Osteoblast (primary cell): Measurements from ENCODE around the gene COL15A1. TPM values are rescaled to one million over a fixed set of nuclear protein-coding genes. Genes with fewer than 3 reads are reported as not detected.

Experiments used
- DNase-seq: peaks from one replicate; pipeline ENCODE4 v3.0.0; 2011; ENCODE audit warnings: low spot score, mixed read lengths; ENCODE audit not compliant: insufficient read length; ENCODE audit errors: missing footprints
- H2AFZ ChIP-seq: 2 replicates; pipeline ENCODE4 v1.6.0; 2011; ENCODE audit warnings: mild to moderate bottlenecking, low read length
- H3K27ac ChIP-seq: 2 replicates; pipeline ENCODE4 v1.5.1; 2011; ENCODE audit warnings: mild to moderate bottlenecking, low read depth, low read length, moderate library complexity
- H3K27me3 ChIP-seq: 2 replicates; pipeline ENCODE4 v1.6.0; 2012; ENCODE audit warnings: mild to moderate bottlenecking, control low read depth, inconsistent platforms, low read length, moderate library complexity; ENCODE audit not compliant: insufficient read depth
- H3K36me3 ChIP-seq: 2 replicates; pipeline ENCODE4 v1.5.1; 2011; ENCODE audit warnings: mild to moderate bottlenecking, low read length, control low read depth, moderate library complexity; ENCODE audit not compliant: insufficient read depth
- H3K4me1 ChIP-seq: 2 replicates; pipeline ENCODE4 v1.5.1; 2011; ENCODE audit warnings: mild to moderate bottlenecking, low read length, control low read depth, moderate library complexity; ENCODE audit not compliant: insufficient read depth
- H3K4me2 ChIP-seq: 2 replicates; pipeline ENCODE4 v1.6.0; 2011; ENCODE audit warnings: mild to moderate bottlenecking, low read length; ENCODE audit not compliant: insufficient read depth
- H3K4me3 ChIP-seq: fragments of 200-600 bp; sonication (generic); 3 replicates; pipeline ENCODE4 v1.5.1; 2012; ENCODE audit warnings: mild to moderate bottlenecking, low read length, inconsistent platforms; ENCODE audit not compliant: insufficient read depth
- H3K79me2 ChIP-seq: 2 replicates; pipeline ENCODE4 v1.6.0; 2012; ENCODE audit warnings: mild to moderate bottlenecking, low read length, control low read depth, inconsistent platforms; ENCODE audit not compliant: insufficient read depth
- H3K9me3 ChIP-seq: 2 replicates; pipeline ENCODE4 v1.5.1; 2011; ENCODE audit warnings: low read depth, low read length, control low read depth
- H4K20me1 ChIP-seq: 2 replicates; pipeline ENCODE4 v1.6.0; 2012; ENCODE audit warnings: mild to moderate bottlenecking, low read length, control low read depth; ENCODE audit not compliant: insufficient read depth
- CTCF ChIP-seq: IDR thresholded peaks from 2 replicates; pipeline ENCODE4 v1.5.1; 2011; ENCODE audit warnings: mild to moderate bottlenecking, low read depth, low read length, moderate library complexity; ENCODE audit errors: extremely low read depth
- total RNA-seq: library from RNA; depleted of rRNA; stranded (reverse); fragments of >200 nt; gene quantifications from 2 replicates; pipeline ENCODE4 v1.2.3, GENCODE V29; 2012

COL15A1 gene
- total RNA-seq, 1 donor, result 29.3 TPM

- no peak overlapping the region for H3K27ac ChIP-seq
Observed at GRCh38 chr9:99076030-99076429, 132.3 kb downstream of the COL15A1 start.

GRCh38 chr9:99076483-99077171 lies 132.9 kb downstream of the COL15A1 start:
- Histone ChIP-seq H4K20me1 (no peaks in the 10 kb centered on the region), H3K4me2 (no peak overlapping the region), H3K79me2 (no peaks in the 10 kb centered on the region), H3K4me3 (no peak overlapping the region), H3K4me1 (peaks cover 15% of the 10 kb centered on the region), H2AFZ (peak overlapping the region; percentile 19), H3K9me3 (no peaks in the 10 kb centered on the region), H3K27me3 (peaks cover 3% of the 10 kb centered on the region), H3K36me3 (no peaks in the 10 kb centered on the region), H3K27ac (no peak overlapping the region)
- no peak for TF ChIP-seq CTCF
- DNase-seq, result no peak

More at GRCh38 chr9:99076030-99076429, 132.3 kb downstream of the COL15A1 start:
- Histone ChIP-seq H3K4me3 (no peak overlapping the region), H3K9me3 (no peaks in the 10 kb centered on the region), H3K27me3 (peaks cover 3% of the 10 kb centered on the region), H3K79me2 (no peaks in the 10 kb centered on the region), H3K36me3 (no peaks in the 10 kb centered on the region), H2AFZ (no peak overlapping the region), H4K20me1 (no peaks in the 10 kb centered on the region), H3K4me1 (peaks cover 19% of the 10 kb centered on the region), H3K4me2 (no peak overlapping the region)
- TF ChIP-seq CTCF, result no peak
- DNase-seq, result no peak

GRCh38 chr9:99078717-99079116 lies 135.0 kb downstream of the COL15A1 start:
- DNase-seq, result no peak

More at GRCh38 chr9:99078717-99079116, 135.0 kb downstream of the COL15A1 start:
- no peak overlapping the region for H3K4me2 ChIP-seq
- H3K4me1 ChIP-seq, result peaks cover 15% of the 10 kb centered on the region
- no peak overlapping the region for H3K27ac ChIP-seq
- H3K27me3 ChIP-seq, result peaks cover 4% of the 10 kb centered on the region
- no peak for TF ChIP-seq CTCF
- H2AFZ ChIP-seq, result no peak overlapping the region
- no peaks in the 10 kb centered on the region for H3K36me3 ChIP-seq
- no peaks in the 10 kb centered on the region for H3K79me2 ChIP-seq
- H3K9me3 ChIP-seq, result no peaks in the 10 kb centered on the region
- no peaks in the 10 kb centered on the region for H4K20me1 ChIP-seq
- H3K4me3 ChIP-seq, result no peak overlapping the region
